ENCODE measurements around the gene CHIA.
A peak's percentile ranks its signal among the peaks of the same experiment; 100 is the strongest.

Gene CHIA

DNA sequence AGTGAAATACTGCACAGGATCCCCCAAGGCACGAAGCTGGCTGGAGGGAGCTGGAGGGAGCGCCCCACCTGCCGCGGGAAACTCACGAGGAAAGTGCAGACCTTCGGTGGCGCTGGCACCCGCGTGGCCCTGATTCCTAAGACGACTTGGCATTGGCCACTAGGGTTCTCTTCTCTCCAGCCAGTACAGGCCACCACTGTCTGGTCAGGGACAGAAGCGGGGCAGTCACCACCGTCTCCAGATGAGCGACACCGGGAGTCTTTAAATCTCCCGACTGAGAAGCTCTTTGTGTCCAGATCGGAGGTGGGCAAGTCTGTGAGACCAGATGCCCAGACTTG, 19.2 kb upstream of the CHIA start:
- ChIA-PET POLR2A (no interaction called here), CTCF (interaction anchor here (1.0 to 1.6 kb wide), 5 partner anchors 10 to 63 kb away, joined by 3 to 6 read pairs (median 3); no protein-coding TSS in a partner anchor)
- TF ChIP-seq, protein P1, sequence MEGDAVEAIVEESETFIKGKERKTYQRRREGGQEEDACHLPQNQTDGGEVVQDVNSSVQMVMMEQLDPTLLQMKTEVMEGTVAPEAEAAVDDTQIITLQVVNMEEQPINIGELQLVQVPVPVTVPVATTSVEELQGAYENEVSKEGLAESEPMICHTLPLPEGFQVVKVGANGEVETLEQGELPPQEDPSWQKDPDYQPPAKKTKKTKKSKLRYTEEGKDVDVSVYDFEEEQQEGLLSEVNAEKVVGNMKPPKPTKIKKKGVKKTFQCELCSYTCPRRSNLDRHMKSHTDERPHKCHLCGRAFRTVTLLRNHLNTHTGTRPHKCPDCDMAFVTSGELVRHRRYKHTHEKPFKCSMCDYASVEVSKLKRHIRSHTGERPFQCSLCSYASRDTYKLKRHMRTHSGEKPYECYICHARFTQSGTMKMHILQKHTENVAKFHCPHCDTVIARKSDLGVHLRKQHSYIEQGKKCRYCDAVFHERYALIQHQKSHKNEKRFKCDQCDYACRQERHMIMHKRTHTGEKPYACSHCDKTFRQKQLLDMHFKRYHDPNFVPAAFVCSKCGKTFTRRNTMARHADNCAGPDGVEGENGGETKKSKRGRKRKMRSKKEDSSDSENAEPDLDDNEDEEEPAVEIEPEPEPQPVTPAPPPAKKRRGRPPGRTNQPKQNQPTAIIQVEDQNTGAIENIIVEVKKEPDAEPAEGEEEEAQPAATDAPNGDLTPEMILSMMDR (IDR thresholded peaks at IDR 0.05; ENCODE audit: control extremely low read depth, extremely low read depth, low read depth, missing control alignments): no peak
- DNase-seq (ENCODE audit: extremely low spot score): no peak

- DNase-seq (ENCODE audit: extremely low spot score): no peak
- ChIA-PET CTCF (interaction anchor here (1.0 to 1.6 kb wide), 4 partner anchors 9 to 62 kb away, joined by 3 to 6 read pairs (median 3); no protein-coding TSS in a partner anchor), POLR2A (no interaction called here)
- TF ChIP-seq, protein P1 (IDR thresholded peaks at IDR 0.05; ENCODE audit: control extremely low read depth, extremely low read depth, low read depth, missing control alignments): no peak
Observed at GRCh38 chr1:111272081-111272480, 18.6 kb upstream of the CHIA start.

GRCh38 chr1:111274653-111275052, 16.0 kb upstream of the CHIA start:
- TF ChIP-seq, protein P1 (IDR thresholded peaks at IDR 0.05; ENCODE audit: control extremely low read depth, extremely low read depth, low read depth, missing control alignments): no peak
- CTCF ChIA-PET: interaction anchor here (0.7 to 1.6 kb wide), 5 partner anchors 11 to 126 kb away, joined by 3 to 5 read pairs (median 4); no protein-coding TSS in a partner anchor
- no peak for DNase-seq (ENCODE audit: extremely low spot score)
- POLR2A ChIA-PET: no interaction called here

DNA sequence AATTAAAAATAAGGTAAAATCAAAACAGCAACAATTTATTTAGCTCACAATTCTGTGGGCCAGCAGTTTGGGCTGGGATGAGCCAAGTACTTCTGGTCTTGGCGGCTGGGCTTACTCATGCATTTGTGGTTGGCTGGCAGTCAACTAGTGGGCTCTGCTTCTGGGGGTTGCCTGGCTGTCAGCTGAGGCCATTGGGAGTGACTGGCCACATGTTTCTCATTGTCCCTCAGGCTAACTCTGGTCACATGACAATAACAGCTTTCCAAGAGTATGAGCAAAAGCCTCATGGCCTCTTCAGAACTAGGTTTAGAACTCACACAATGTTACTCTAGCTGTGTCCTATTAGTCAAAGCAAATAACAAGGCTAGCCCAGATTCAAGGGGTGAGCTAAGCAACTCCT, 15.6 kb upstream of the CHIA start:
- peak; percentile 18 for DNase-seq (ENCODE audit: extremely low spot score)
- TF ChIP-seq, protein P1 (IDR thresholded peaks at IDR 0.05; ENCODE audit: control extremely low read depth, extremely low read depth, low read depth, missing control alignments): no peak
- CTCF ChIA-PET: interaction anchor here (0.7 to 1.6 kb wide), 5 partner anchors 10 to 125 kb away, joined by 3 to 5 read pairs (median 4); no protein-coding TSS in a partner anchor
- POLR2A ChIA-PET: no interaction called here

GRCh38 chr1:111275780-111276433, 14.7 kb upstream of the CHIA start:
- ChIA-PET POLR2A (no interaction called here), CTCF (interaction anchor here (1.0 to 1.7 kb wide), 4 partner anchors 19 to 124 kb away, joined by 3 to 5 read pairs (median 4); no protein-coding TSS in a partner anchor)
- no peak for DNase-seq (ENCODE audit: extremely low spot score)
- TF ChIP-seq, protein P1 (IDR thresholded peaks at IDR 0.05; ENCODE audit: control extremely low read depth, extremely low read depth, low read depth, missing control alignments): no peak

DNA sequence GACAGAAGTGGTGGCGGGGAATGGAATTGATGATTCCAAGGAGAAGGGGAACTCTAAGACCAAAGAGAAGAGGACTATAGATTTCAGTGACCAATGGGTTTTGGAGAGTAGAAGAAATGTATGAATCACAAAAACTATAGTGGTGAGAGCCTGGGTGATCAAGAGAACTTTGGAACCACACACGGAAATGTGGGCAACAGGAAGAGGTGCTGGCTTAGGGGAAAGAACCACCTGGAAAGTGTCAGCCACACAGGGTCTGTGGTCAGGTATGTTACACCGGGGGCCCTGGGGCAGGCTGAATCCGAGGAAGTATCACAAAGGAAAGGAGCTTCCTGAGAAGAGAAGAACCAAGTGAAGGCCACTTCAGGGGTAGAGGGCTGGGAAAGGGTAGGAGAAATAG, 11.5 kb upstream of the CHIA start:
- DNase-seq (ENCODE audit: extremely low spot score): no peak
- ChIA-PET POLR2A (no interaction called here), CTCF (interaction anchor here (1.3 to 1.7 kb wide), 2 partner anchors 21 to 26 kb away, joined by 3 to 4 read pairs; no protein-coding TSS in a partner anchor)
- TF ChIP-seq, protein P1 (IDR thresholded peaks at IDR 0.05; ENCODE audit: control extremely low read depth, extremely low read depth, low read depth, missing control alignments): no peak
